HG03520 (cell line): Measurements from ENCODE around the gene UNC5A.

Experiments
- ATAC-seq: cut with Tn5 transposase; IDR thresholded peaks from one replicate; pipeline ENCODE4 v1.9.1; 2021; ENCODE audit warnings: mild to moderate bottlenecking, moderate library complexity; ENCODE audit not compliant: unreplicated experiment

The UNC5A gene

GRCh38 chr5:176810081-176810597, at the start of gene UNC5A:
Gene UNC5A, plus strand, starts transcription at chr5:176810559. Its CDS starts 192 bp downstream, at chr5:176810751.
- no peak for ATAC-seq

- no peak for ATAC-seq
These were observed 48.6 kb upstream of the UNC5A start for GRCh38 chr5:176761755-176762154.

GRCh38 chr5:176762489-176762888, 47.9 kb upstream of the UNC5A start:
- ATAC-seq, result no peak

GRCh38 chr5:176765687-176766086, 44.7 kb upstream of the UNC5A start:
- no peak for ATAC-seq

- no peak for ATAC-seq
These were observed 42.0 kb upstream of the UNC5A start for GRCh38 chr5:176768174-176768970.

GRCh38 chr5:176769911-176770310, 40.4 kb upstream of the UNC5A start:
- no peak for ATAC-seq

GRCh38 chr5:176770431-176770830, 39.9 kb upstream of the UNC5A start:
- ATAC-seq, result no peak

- no peak for ATAC-seq
These were observed 39.1 kb upstream of the UNC5A start for GRCh38 chr5:176771102-176771845.

GRCh38 chr5:176772271-176773210, 37.8 kb upstream of the UNC5A start:
- no peak for ATAC-seq

GRCh38 chr5:176773408-176774035, 36.8 kb upstream of the UNC5A start:
- no peak for ATAC-seq

- no peak for ATAC-seq
These were observed 35.9 kb upstream of the UNC5A start for GRCh38 chr5:176774216-176775171.

- ATAC-seq, result no peak
These were observed 35.0 kb upstream of the UNC5A start for GRCh38 chr5:176775409-176775808.

- no peak for ATAC-seq
These were observed 34.1 kb upstream of the UNC5A start for GRCh38 chr5:176776141-176776865.

GRCh38 chr5:176776916-176777315, 33.4 kb upstream of the UNC5A start:
- ATAC-seq, result no peak

GRCh38 chr5:176778921-176779465, 31.4 kb upstream of the UNC5A start:
- no peak for ATAC-seq

- no peak for ATAC-seq
These were observed 30.8 kb upstream of the UNC5A start for GRCh38 chr5:176779537-176779936.

GRCh38 chr5:176780176-176781053, 29.9 kb upstream of the UNC5A start:
- no peak for ATAC-seq

- no peak for ATAC-seq
These were observed 29.3 kb upstream of the UNC5A start for GRCh38 chr5:176781054-176781375.
